ENCODE measurements around the gene PTMA. TPM values are rescaled to one million over a fixed set of nuclear protein-coding genes. Genes with fewer than 3 reads are reported as not detected.

Gene PTMA
- total RNA-seq, 4 donors from 2014 or later = 631 to 1,160 (median 1,099) TPM

DNA sequence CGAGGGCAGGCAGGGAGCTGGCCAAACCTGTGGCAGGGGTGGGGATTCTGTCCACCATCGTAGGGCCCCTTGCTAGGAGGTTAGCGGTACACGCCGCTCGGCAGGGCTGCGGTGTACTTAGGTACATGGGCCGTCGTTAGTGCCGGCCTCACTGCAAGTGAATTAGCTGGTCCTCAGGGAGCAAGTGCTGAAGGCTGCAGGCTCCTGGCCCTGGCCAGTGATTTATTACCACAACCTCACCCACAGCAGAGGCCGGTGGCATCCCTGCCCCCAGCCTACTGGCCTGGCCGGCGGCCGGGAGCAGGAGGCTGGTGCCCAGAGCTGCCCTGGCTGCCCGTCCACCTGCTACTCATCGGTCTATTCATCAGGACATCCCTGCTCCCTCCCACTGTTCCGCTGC is 19.6 kb upstream of the PTMA start:
- no peak overlapping the region for H3K27ac ChIP-seq
- H3K27me3 ChIP-seq = no peaks in the 10 kb centered on the region
- intact Hi-C loops (cut with DNase I) = no loop called here
- WGBS, 2 donors = 76 to 89% methylated on average over 5 to 12 of the region's 17 CpGs
- TF ChIP-seq POLR2A (IDR thresholded peaks at IDR 0.05) = no peak
- TF ChIP-seq, protein P1, sequence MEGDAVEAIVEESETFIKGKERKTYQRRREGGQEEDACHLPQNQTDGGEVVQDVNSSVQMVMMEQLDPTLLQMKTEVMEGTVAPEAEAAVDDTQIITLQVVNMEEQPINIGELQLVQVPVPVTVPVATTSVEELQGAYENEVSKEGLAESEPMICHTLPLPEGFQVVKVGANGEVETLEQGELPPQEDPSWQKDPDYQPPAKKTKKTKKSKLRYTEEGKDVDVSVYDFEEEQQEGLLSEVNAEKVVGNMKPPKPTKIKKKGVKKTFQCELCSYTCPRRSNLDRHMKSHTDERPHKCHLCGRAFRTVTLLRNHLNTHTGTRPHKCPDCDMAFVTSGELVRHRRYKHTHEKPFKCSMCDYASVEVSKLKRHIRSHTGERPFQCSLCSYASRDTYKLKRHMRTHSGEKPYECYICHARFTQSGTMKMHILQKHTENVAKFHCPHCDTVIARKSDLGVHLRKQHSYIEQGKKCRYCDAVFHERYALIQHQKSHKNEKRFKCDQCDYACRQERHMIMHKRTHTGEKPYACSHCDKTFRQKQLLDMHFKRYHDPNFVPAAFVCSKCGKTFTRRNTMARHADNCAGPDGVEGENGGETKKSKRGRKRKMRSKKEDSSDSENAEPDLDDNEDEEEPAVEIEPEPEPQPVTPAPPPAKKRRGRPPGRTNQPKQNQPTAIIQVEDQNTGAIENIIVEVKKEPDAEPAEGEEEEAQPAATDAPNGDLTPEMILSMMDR (IDR thresholded peaks at IDR 0.05) = no peak
- DNase-seq = no peak
- H3K4me1 ChIP-seq = peaks cover 0 to 7% of the 10 kb centered on the region in 2 donors
- no peak overlapping the region for H3K4me3 ChIP-seq (replicated peaks in 1 of 3)
- H3K9me3 ChIP-seq = no peaks in the 10 kb centered on the region
- H3K36me3 ChIP-seq = no peaks in the 10 kb centered on the region

DNA sequence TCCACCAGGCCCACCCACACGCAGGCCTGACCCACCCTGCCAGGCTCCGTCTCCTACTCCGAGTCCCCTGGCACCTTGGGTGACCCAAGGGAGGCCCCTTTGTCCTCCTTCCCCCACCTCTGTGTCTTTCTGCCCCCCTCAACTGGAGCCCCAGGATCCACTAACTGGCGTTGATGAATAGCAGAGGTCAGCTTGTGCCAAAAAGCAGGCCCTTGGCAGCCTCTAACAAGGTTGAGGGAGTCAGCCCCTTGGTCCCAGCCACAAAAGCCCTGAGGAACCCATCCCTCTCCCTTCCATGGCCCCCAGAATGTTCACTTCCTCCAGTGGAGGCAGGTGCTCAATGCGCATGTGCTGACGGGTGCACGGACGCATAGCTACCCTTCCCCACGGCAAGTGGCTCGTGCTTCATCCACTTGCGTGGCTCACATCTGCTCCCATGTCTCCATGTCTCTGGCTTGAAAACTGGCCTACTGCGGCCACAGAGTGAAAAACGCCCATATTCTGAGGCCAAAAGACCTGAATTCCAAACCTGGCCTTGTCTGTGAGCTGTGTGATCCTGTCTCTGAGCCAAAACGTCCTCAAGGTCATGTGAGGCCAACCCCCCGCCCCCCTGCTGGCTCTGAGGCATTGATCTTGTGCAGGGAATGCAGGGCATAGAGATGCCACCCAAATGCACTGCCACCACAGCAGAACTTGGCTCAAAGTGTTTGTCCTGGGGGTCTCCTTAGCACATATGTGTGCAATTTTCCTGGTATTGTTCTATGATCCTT is 19.0 kb upstream of the PTMA start:
- H3K4me3 ChIP-seq (replicated peaks in 1 of 3) = no peak overlapping the region
- H3K9me3 ChIP-seq = no peaks in the 10 kb centered on the region
- H3K27me3 ChIP-seq = no peaks in the 10 kb centered on the region
- intact Hi-C loops (cut with DNase I) = no loop called here
- TF ChIP-seq POLR2A (IDR thresholded peaks at IDR 0.05) = no peak
- TF ChIP-seq, protein P1 (IDR thresholded peaks at IDR 0.05) = no peak
- WGBS, 2 donors = 84 to 85% methylated on average over 15 of the region's 15 CpGs
- no peak overlapping the region for H3K27ac ChIP-seq
- H3K4me1 ChIP-seq = peaks cover 0 to 5% of the 10 kb centered on the region in 2 donors
- no peaks in the 10 kb centered on the region for H3K36me3 ChIP-seq
- no peak for DNase-seq

DNA sequence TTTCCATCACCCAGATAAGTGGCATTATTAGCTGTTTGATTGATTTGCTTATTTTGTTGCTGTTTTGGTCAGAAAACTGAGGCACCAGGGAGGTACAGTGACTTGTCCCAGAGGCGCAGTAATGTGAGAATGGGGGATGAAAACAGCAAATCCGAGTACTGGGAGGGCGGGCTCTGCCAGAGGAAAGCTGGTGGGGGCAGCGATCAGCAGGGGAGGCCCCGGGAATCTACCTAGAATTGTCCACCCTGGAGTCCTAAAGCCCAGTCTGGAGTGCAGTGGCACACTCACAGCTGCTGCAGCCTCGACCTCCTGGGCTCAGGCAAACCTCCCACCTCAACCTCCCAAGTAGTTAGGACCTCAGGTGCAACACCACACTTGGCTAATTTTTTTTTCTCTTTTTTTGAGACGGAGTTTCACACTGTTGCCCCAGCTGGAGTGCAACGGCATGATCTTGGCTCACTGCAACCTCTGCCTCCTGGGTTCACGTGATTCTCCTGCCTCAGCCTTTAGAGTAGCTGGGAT is 17.0 kb upstream of the PTMA start:
- TF ChIP-seq, protein P1 (IDR thresholded peaks at IDR 0.05) = no peak
- TF ChIP-seq POLR2A (IDR thresholded peaks at IDR 0.05) = no peak
- DNase-seq = no peak
- Histone ChIP-seq H3K9me3 (no peaks in the 10 kb centered on the region), H3K27me3 (no peaks in the 10 kb centered on the region), H3K36me3 (no peaks in the 10 kb centered on the region), H3K4me1 (peaks cover 0 to 3% of the 10 kb centered on the region in 2 donors), H3K27ac (no peak overlapping the region), H3K4me3 (replicated peaks in 1 of 3) (no peak overlapping the region)
- intact Hi-C loops (cut with DNase I) = no loop called here
- 52 to 56% methylated on average over 9 of the region's 9 CpGs for WGBS, 2 donors

DNA sequence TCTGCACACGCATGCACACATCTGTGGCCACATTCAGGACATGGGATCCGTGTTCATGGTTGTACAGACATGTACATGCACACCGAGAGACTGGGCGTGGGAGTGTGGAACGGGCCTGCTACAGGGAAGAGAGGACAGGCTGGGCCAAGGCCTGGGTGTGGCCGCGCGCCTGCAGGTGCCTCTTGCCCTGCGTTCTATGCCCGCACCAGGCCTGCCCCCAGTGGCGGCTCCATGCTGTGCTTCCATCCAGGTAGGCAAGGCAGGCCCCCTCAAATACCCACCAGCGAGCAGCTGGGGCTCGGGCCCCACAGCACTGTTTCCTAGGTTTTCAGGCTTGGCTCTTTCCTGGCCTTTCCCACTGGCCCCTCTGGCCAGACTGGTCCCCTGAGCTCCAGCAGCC is 15.5 kb upstream of the PTMA start:
- no peaks in the 10 kb centered on the region for H3K9me3 ChIP-seq
- intact Hi-C loops (cut with DNase I) = no loop called here
- no peaks in the 10 kb centered on the region for H3K27me3 ChIP-seq
- no peak for DNase-seq
- 94 to 98% methylated on average over 13 of the region's 13 CpGs for WGBS, 2 donors
- no peak overlapping the region for H3K4me3 ChIP-seq (replicated peaks in 1 of 3)
- TF ChIP-seq POLR2A (IDR thresholded peaks at IDR 0.05) = no peak
- TF ChIP-seq, protein P1 (IDR thresholded peaks at IDR 0.05) = no peak
- no peaks in the 10 kb centered on the region for H3K36me3 ChIP-seq
- H3K4me1 ChIP-seq = peaks cover 0 to 8% of the 10 kb centered on the region in 2 donors
- no peak overlapping the region for H3K27ac ChIP-seq

DNA sequence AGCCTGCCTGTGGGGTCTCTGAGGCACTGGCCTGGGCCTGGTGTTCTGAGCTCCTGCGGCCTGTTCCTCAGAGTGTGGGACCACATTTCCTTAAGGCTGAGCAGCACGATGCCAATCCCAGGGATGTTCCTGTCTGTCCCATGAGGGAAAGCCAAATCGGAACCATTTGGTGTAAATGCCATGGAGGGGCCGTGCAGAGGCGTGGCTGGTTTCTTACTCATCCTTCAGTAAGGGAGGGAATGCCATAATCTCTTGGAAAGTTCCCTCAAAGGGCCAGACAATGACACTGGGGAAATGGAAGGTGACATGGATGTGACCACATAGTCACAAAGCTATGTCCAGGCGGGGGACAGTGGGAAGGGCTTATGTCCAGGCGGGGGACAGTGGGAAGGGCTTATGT is 14.4 kb upstream of the PTMA start:
- intact Hi-C loops (cut with DNase I) = no loop called here
- Histone ChIP-seq H3K27ac (no peak overlapping the region), H3K27me3 (no peaks in the 10 kb centered on the region), H3K4me3 (replicated peaks in 1 of 3) (no peak overlapping the region), H3K9me3 (no peaks in the 10 kb centered on the region), H3K36me3 (no peaks in the 10 kb centered on the region), H3K4me1 (peaks cover 3 to 11% of the 10 kb centered on the region in 2 donors)
- TF ChIP-seq, protein P1 (IDR thresholded peaks at IDR 0.05) = no peak
- 91 to 95% methylated on average over 7 of the region's 7 CpGs for WGBS, 2 donors
- no peak for DNase-seq

All from thyroid gland (tissue), 4 donors.